HepG2 (cell line): Measurements from ENCODE around the gene SPATA25. TPM values are rescaled to one million over a fixed set of nuclear protein-coding genes. Genes with fewer than 3 reads are reported as not detected.
A peak's percentile ranks its signal among the peaks of the same experiment; 100 is the strongest.

Experiments used
- ATAD3A ChIP-seq: sonication (generic); formaldehyde crosslinking; IDR thresholded peaks from 2 replicates; pipeline ENCODE4 v1.4.0; 2020; ENCODE audit warnings: missing genetic modification reagents
- CBFB ChIP-seq: sonication (generic); formaldehyde crosslinking; IDR thresholded peaks from 2 replicates; pipeline ENCODE4 v1.4.0; 2020; ENCODE audit warnings: missing genetic modification reagents
- CEBPG ChIP-seq: IDR thresholded peaks from 2 replicates; pipeline ENCODE4 v1.6.1; 2016
- ELF3 ChIP-seq: IDR thresholded peaks from 2 replicates; pipeline ENCODE4 v1.6.1; 2016; ENCODE audit warnings: missing genetic modification reagents, missing compliant biosample characterization
- FOXA1 ChIP-seq, 2 experiments: fragments of 450-650 bp in 1 of 2; sonication (generic) in 1 of 2; formaldehyde crosslinking in 1 of 2; IDR thresholded peaks; 2 replicates each; pipeline versions ENCODE4 v1.4.0 to v1.6.1; 2016 to 2020; ENCODE audit warnings: missing genetic modification reagents in 1 of 2
- FOXA3 ChIP-seq: IDR thresholded peaks from 2 replicates; pipeline ENCODE4 v1.6.1; 2016; ENCODE audit warnings: missing genetic modification reagents, missing compliant biosample characterization
- MTF2 ChIP-seq: sonication (generic); formaldehyde crosslinking; IDR thresholded peaks from 2 replicates; pipeline ENCODE4 v1.5.0; 2020; ENCODE audit warnings: missing genetic modification reagents, borderline replicate concordance
- NFE2 ChIP-seq: sonication (generic); formaldehyde crosslinking; IDR thresholded peaks from 2 replicates; pipeline ENCODE4 v1.4.0; 2020; ENCODE audit warnings: missing genetic modification reagents
- TCF7 ChIP-seq: sonication (generic); IDR thresholded peaks from 2 replicates; pipeline ENCODE4 v1.6.1; 2016; ENCODE audit warnings: antibody characterized with exemption, low read depth
- TGIF2 ChIP-seq: IDR thresholded peaks from 2 replicates; pipeline ENCODE4 v1.6.1; 2016; ENCODE audit warnings: control low read depth, missing compliant biosample characterization
- THAP11 ChIP-seq: IDR thresholded peaks from 2 replicates; pipeline ENCODE4 v1.6.1; 2016; ENCODE audit warnings: missing biosample characterization, missing genetic modification reagents
- ZBTB2 ChIP-seq: sonication (generic); formaldehyde crosslinking; IDR thresholded peaks from 2 replicates; pipeline ENCODE4 v1.8.0; 2022; ENCODE audit warnings: low read depth, missing genetic modification reagents
- ZBTB7B ChIP-seq: sonication (generic); formaldehyde crosslinking; IDR thresholded peaks from 2 replicates; pipeline ENCODE4 v1.4.0; 2020; ENCODE audit warnings: missing genetic modification reagents
- ZFY ChIP-seq: sonication (generic); formaldehyde crosslinking; IDR thresholded peaks from 2 replicates; pipeline ENCODE4 v1.4.0; 2020; ENCODE audit warnings: missing genetic modification reagents
- ZNF224 ChIP-seq: sonication (generic); formaldehyde crosslinking; IDR thresholded peaks from 2 replicates; pipeline ENCODE4 v1.5.0; 2020; ENCODE audit warnings: mild to moderate bottlenecking, missing genetic modification reagents
- ZNF430 ChIP-seq: sonication (generic); formaldehyde crosslinking; IDR thresholded peaks from 2 replicates; pipeline ENCODE4 v1.9.0; 2021; ENCODE audit warnings: mild to moderate bottlenecking, missing genetic modification reagents
- ZNF501 ChIP-seq: sonication (generic); formaldehyde crosslinking; IDR thresholded peaks from 2 replicates; pipeline ENCODE4 v1.5.1; 2020; ENCODE audit warnings: mild to moderate bottlenecking, moderate library complexity, missing genetic modification reagents
- ZNF746 ChIP-seq: sonication (generic); formaldehyde crosslinking; IDR thresholded peaks from 2 replicates; pipeline ENCODE4 v1.8.0; 2022; ENCODE audit warnings: mild to moderate bottlenecking, missing genetic modification reagents
- polyA plus RNA-seq, 8 experiments: library from polyadenylated mRNA; depleted of rRNA in 3 of 8; stranded (reverse) in 7 of 8; unstranded in 1 of 8; fragments of >200 nt; fragmentation: Illumina TruSeq in 4 of 8; extraction: Trizol in 4 of 8; gene quantifications; 2 replicates each; pipeline versions ENCODE4 v1.2.1 to v1.2.3, GENCODE V29; 2011 to 2016; ENCODE audit warnings: low read depth in 4 of 8, missing spikeins in 1 of 8, mixed read lengths in 1 of 8; ENCODE audit not compliant: insufficient read depth in 1 of 8
- total RNA-seq, 5 experiments: library from RNA; depleted of rRNA; stranded (reverse); fragments of >200 nt; fragmentation: Illumina TruSeq; extraction: Trizol; gene quantifications; 2 replicates each; pipeline ENCODE4 v1.2.3, GENCODE V29; 2016; ENCODE audit warnings: low read depth in 1 of 5
- TF ChIP-seq, protein P1 (sequence below): sonication (generic); formaldehyde crosslinking; IDR thresholded peaks from 2 replicates; pipeline ENCODE4 v1.4.0; 2020; ENCODE audit warnings: missing genetic modification reagents
- TF ChIP-seq, protein P2 (sequence below): sonication (generic); formaldehyde crosslinking; IDR thresholded peaks from 2 replicates; pipeline ENCODE4 v1.5.0; 2020; ENCODE audit warnings: missing genetic modification reagents
- TF ChIP-seq, protein P3 (sequence below): sonication (generic); formaldehyde crosslinking; IDR thresholded peaks from 2 replicates; pipeline ENCODE4 v1.8.0; 2022; ENCODE audit warnings: mild to moderate bottlenecking, missing genetic modification reagents; ENCODE audit not compliant: insufficient replicate concordance

Gene SPATA25
- total and polyA plus RNA-seq, 2 of the 13 experiments (the other 11 are each of a cell fraction or from before 2014, with no cell fraction given), result 4.8 to 7.6 TPM

DNA sequence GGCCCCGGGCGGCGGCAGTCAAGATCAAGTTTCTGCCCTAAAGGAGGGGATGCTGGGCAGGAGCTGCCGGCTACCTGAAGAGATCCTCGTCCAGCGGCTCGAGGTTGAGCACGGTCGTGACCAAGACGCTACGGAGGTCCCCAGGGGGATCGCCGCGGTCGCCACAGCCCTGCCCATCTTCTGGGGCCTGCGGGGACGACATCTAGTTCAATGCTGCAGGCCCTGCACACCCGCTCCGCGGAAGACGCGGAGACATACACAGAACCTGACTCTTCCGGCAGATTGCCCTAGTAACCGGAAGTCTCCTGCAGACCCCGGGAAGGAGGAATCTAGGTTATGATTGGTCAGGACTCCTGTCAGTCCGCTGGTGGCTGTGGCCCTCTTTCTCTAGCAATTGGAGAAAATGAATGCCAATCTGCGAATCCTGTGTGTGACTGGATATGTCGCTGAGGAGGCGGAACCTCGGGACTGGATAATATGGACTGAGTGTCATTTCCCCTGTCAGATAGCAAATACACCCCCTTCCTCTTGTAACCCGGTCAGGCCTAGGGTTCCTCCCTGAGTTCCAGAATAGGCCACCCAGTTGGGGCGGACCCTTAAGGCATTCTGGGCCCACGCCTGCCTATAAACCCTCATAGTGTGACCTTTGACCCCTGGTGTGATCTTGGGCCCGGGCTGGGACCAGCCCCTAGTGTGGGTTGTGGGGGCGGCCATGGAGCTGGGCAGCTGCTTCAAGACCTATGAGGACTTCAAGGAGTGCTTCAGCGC is 30.1 kb downstream of the SPATA25 start, which contains the start of the genes ACOT8 and ZSWIM3 (continued):
- TF ChIP-seq ZNF746 (CRISPR knock-in tag), result peak; percentile 31; the same call in 1 of the 2 replicates
- TF ChIP-seq FOXA3 (CRISPR knock-in tag), result 0 out of 2 replicates have a peak, but pooled peaks have one; percentile 37
- TF ChIP-seq, protein P1, sequence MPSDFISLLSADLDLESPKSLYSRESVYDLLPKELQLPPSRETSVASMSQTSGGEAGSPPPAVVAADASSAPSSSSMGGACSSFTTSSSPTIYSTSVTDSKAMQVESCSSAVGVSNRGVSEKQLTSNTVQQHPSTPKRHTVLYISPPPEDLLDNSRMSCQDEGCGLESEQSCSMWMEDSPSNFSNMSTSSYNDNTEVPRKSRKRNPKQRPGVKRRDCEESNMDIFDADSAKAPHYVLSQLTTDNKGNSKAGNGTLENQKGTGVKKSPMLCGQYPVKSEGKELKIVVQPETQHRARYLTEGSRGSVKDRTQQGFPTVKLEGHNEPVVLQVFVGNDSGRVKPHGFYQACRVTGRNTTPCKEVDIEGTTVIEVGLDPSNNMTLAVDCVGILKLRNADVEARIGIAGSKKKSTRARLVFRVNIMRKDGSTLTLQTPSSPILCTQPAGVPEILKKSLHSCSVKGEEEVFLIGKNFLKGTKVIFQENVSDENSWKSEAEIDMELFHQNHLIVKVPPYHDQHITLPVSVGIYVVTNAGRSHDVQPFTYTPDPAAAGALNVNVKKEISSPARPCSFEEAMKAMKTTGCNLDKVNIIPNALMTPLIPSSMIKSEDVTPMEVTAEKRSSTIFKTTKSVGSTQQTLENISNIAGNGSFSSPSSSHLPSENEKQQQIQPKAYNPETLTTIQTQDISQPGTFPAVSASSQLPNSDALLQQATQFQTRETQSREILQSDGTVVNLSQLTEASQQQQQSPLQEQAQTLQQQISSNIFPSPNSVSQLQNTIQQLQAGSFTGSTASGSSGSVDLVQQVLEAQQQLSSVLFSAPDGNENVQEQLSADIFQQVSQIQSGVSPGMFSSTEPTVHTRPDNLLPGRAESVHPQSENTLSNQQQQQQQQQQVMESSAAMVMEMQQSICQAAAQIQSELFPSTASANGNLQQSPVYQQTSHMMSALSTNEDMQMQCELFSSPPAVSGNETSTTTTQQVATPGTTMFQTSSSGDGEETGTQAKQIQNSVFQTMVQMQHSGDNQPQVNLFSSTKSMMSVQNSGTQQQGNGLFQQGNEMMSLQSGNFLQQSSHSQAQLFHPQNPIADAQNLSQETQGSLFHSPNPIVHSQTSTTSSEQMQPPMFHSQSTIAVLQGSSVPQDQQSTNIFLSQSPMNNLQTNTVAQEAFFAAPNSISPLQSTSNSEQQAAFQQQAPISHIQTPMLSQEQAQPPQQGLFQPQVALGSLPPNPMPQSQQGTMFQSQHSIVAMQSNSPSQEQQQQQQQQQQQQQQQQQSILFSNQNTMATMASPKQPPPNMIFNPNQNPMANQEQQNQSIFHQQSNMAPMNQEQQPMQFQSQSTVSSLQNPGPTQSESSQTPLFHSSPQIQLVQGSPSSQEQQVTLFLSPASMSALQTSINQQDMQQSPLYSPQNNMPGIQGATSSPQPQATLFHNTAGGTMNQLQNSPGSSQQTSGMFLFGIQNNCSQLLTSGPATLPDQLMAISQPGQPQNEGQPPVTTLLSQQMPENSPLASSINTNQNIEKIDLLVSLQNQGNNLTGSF (CRISPR knock-in tag), result peak; percentile 78; the same call in 1 of the 2 replicates
- peak; percentile 73 for TF ChIP-seq CBFB
- TF ChIP-seq ZFY (CRISPR knock-in tag), result peak; percentile 96
- TF ChIP-seq FOXA1 (IDR thresholded peaks at IDR 0.05), result no peak
- no peak for TF ChIP-seq FOXA1 (CRISPR knock-in tag; IDR thresholded peaks at IDR 0.05)
- peak; percentile 41 for TF ChIP-seq CEBPG (CRISPR knock-in tag)
- peak; percentile 93 for TF ChIP-seq THAP11 (CRISPR knock-in tag)
- peak; percentile 90 for TF ChIP-seq ELF3
- peak; percentile 95 for TF ChIP-seq ZNF430
- TF ChIP-seq ZBTB2 (CRISPR knock-in tag), result no peak
- TF ChIP-seq MTF2, result no peak
- TF ChIP-seq TCF7, result no peak
- TF ChIP-seq, protein P2, sequence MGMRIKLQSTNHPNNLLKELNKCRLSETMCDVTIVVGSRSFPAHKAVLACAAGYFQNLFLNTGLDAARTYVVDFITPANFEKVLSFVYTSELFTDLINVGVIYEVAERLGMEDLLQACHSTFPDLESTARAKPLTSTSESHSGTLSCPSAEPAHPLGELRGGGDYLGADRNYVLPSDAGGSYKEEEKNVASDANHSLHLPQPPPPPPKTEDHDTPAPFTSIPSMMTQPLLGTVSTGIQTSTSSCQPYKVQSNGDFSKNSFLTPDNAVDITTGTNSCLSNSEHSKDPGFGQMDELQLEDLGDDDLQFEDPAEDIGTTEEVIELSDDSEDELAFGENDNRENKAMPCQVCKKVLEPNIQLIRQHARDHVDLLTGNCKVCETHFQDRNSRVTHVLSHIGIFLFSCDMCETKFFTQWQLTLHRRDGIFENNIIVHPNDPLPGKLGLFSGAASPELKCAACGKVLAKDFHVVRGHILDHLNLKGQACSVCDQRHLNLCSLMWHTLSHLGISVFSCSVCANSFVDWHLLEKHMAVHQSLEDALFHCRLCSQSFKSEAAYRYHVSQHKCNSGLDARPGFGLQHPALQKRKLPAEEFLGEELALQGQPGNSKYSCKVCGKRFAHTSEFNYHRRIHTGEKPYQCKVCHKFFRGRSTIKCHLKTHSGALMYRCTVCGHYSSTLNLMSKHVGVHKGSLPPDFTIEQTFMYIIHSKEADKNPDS (CRISPR knock-in tag), result no peak
- peak; percentile 98 for TF ChIP-seq ZNF501 (CRISPR knock-in tag)
- TF ChIP-seq ZBTB7B (CRISPR knock-in tag), result peak; percentile 73; the same call in 1 of the 2 replicates
- TF ChIP-seq, protein P3, sequence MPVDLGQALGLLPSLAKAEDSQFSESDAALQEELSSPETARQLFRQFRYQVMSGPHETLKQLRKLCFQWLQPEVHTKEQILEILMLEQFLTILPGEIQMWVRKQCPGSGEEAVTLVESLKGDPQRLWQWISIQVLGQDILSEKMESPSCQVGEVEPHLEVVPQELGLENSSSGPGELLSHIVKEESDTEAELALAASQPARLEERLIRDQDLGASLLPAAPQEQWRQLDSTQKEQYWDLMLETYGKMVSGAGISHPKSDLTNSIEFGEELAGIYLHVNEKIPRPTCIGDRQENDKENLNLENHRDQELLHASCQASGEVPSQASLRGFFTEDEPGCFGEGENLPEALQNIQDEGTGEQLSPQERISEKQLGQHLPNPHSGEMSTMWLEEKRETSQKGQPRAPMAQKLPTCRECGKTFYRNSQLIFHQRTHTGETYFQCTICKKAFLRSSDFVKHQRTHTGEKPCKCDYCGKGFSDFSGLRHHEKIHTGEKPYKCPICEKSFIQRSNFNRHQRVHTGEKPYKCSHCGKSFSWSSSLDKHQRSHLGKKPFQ (CRISPR knock-in tag), result no peak
- TF ChIP-seq NFE2 (CRISPR knock-in tag), result no peak; the same call in 1 of the 2 replicates
- TF ChIP-seq ATAD3A (CRISPR knock-in tag), result 0 out of 2 replicates have a peak, but pooled peaks have one; percentile 27
- peak; percentile 99 for TF ChIP-seq TGIF2
- TF ChIP-seq ZNF224, result peak; percentile 43
